MM.1S (cell line): ENCODE measurements around the gene COL18A1.

Experiments used
- DNase-seq: peaks from one replicate; pipeline ENCODE4 v3.0.0-alpha.2; 2015
- H2AFZ ChIP-seq: fragments of 300-600 bp; sonication (generic); 2 replicates; pipeline ENCODE4 v1.6.0; 2016; ENCODE audit warnings: antibody characterized with exemption, low read length
- H3F3A ChIP-seq: fragments of 300-600 bp; sonication (generic); 2 replicates; pipeline ENCODE4 v1.6.1; 2016; ENCODE audit warnings: mild to moderate bottlenecking, antibody characterized with exemption, low read length, moderate library complexity, mixed read lengths; ENCODE audit not compliant: insufficient read depth
- H3K27ac ChIP-seq: fragments of 300-600 bp; sonication (generic); 2 replicates; pipeline ENCODE4 v1.5.1; 2016; ENCODE audit warnings: mild to moderate bottlenecking, low read length
- H3K27me3 ChIP-seq: fragments of 300-600 bp; sonication (generic); replicated peaks from 2 replicates; pipeline ENCODE4 v1.6.0; 2016; ENCODE audit warnings: low read length; ENCODE audit not compliant: insufficient read depth
- H3K36me3 ChIP-seq: fragments of 300-600 bp; sonication (generic); replicated peaks from 2 replicates; pipeline ENCODE4 v1.6.1; 2016; ENCODE audit warnings: mild to moderate bottlenecking, low read length, mixed read lengths; ENCODE audit not compliant: insufficient read depth
- H3K4me1 ChIP-seq: fragments of 300-600 bp; sonication (generic); 2 replicates; pipeline ENCODE4 v1.6.1; 2016; ENCODE audit warnings: low read length, mixed read lengths
- H3K4me2 ChIP-seq: fragments of 300-600 bp; sonication (generic); 2 replicates; pipeline ENCODE4 v1.6.0; 2016; ENCODE audit warnings: low read depth, low read length
- H3K4me3 ChIP-seq: fragments of 300-600 bp; sonication (generic); 2 replicates; pipeline ENCODE4 v1.5.1; 2016; ENCODE audit warnings: low read length, mixed read lengths
- H3K79me2 ChIP-seq: fragments of 300-600 bp; sonication (generic); 2 replicates; pipeline ENCODE4 v1.6.1; 2016; ENCODE audit warnings: mixed run types, low read length, mixed read lengths
- H3K9ac ChIP-seq: fragments of 300-600 bp; sonication (generic); 2 replicates; pipeline ENCODE4 v1.6.1; 2016; ENCODE audit warnings: low read length, mixed read lengths
- H3K9me2 ChIP-seq: fragments of 300-600 bp; sonication (generic); replicated peaks from 2 replicates; pipeline ENCODE4 v1.6.1; 2016; ENCODE audit warnings: mild to moderate bottlenecking, low read length, mixed read lengths; ENCODE audit not compliant: insufficient read depth
- H3K9me3 ChIP-seq: fragments of 300-600 bp; sonication (generic); replicated peaks from 2 replicates; pipeline ENCODE4 v1.6.1; 2016; ENCODE audit warnings: mild to moderate bottlenecking, low read length, mixed read lengths; ENCODE audit not compliant: insufficient read depth
- H4K20me1 ChIP-seq: fragments of 300-600 bp; sonication (generic); 2 replicates; pipeline ENCODE4 v1.6.1; 2016; ENCODE audit warnings: mild to moderate bottlenecking, low read length, moderate library complexity, mixed read lengths; ENCODE audit not compliant: insufficient read depth
- CTCF ChIP-seq: fragments of 300-600 bp; sonication (generic); IDR thresholded peaks from 2 replicates; pipeline ENCODE4 v1.5.1; 2016; ENCODE audit warnings: antibody characterized with exemption, low read length, mixed read lengths
- EZH2 ChIP-seq: fragments of 300-600 bp; sonication (generic); optimal IDR thresholded peaks from 2 replicates; pipeline ENCODE3; 2017; ENCODE audit warnings: low read depth, mild to moderate bottlenecking, antibody characterized with exemption, low read length, mixed read lengths
- EZH2phosphoT487 ChIP-seq: fragments of 300-600 bp; sonication (generic); IDR thresholded peaks from 2 replicates; pipeline ENCODE4 v1.6.1; 2018; ENCODE audit warnings: antibody characterized with exemption, low read length

The COL18A1 gene

GRCh38 chr21:45451771-45452182, 46.8 kb downstream of the COL18A1 start:
- TF ChIP-seq CTCF (no peak), EZH2 (no peak), EZH2phosphoT487 (no peak)
- H3K9ac ChIP-seq, result no peak overlapping the region
- no peak overlapping the region for H3K4me3 ChIP-seq
- no peak overlapping the region for H2AFZ ChIP-seq
- no peaks in the 10 kb centered on the region for H3K9me2 ChIP-seq
- no peaks in the 10 kb centered on the region for H4K20me1 ChIP-seq
- H3K9me3 ChIP-seq, result no peaks in the 10 kb centered on the region
- no peaks in the 10 kb centered on the region for H3F3A ChIP-seq
- no peaks in the 10 kb centered on the region for H3K4me1 ChIP-seq
- H3K4me2 ChIP-seq, result no peak overlapping the region
- no peak for DNase-seq
- H3K27me3 ChIP-seq, result peaks cover 94% of the 10 kb centered on the region
- H3K27ac ChIP-seq, result no peak overlapping the region
- no peaks in the 10 kb centered on the region for H3K36me3 ChIP-seq
- H3K79me2 ChIP-seq, result no peaks in the 10 kb centered on the region

- Histone ChIP-seq H3K4me2 (no peak overlapping the region), H3K9me2 (no peaks in the 10 kb centered on the region), H3K36me3 (no peaks in the 10 kb centered on the region), H3K9ac (no peak overlapping the region), H2AFZ (no peak overlapping the region), H4K20me1 (no peaks in the 10 kb centered on the region), H3K9me3 (no peaks in the 10 kb centered on the region), H3K4me1 (no peaks in the 10 kb centered on the region), H3K27ac (no peak overlapping the region), H3K27me3 (peaks cover 95% of the 10 kb centered on the region), H3K79me2 (no peaks in the 10 kb centered on the region), H3F3A (no peaks in the 10 kb centered on the region), H3K4me3 (no peak overlapping the region)
- no peak for DNase-seq
- TF ChIP-seq EZH2phosphoT487 (no peak), EZH2 (no peak), CTCF (no peak)
Observed at GRCh38 chr21:45452696-45453307, 47.8 kb downstream of the COL18A1 start.

- H2AFZ ChIP-seq, result no peak overlapping the region
Observed at GRCh38 chr21:45453308-45453950, 48.5 kb downstream of the COL18A1 start.

More at GRCh38 chr21:45453308-45453950, 48.5 kb downstream of the COL18A1 start:
- H3F3A ChIP-seq, result no peaks in the 10 kb centered on the region
- H3K4me1 ChIP-seq, result no peaks in the 10 kb centered on the region
- no peak overlapping the region for H3K9ac ChIP-seq
- no peaks in the 10 kb centered on the region for H3K79me2 ChIP-seq
- H3K9me3 ChIP-seq, result no peaks in the 10 kb centered on the region
- no peaks in the 10 kb centered on the region for H3K9me2 ChIP-seq
- TF ChIP-seq EZH2phosphoT487 (no peak), CTCF (no peak), EZH2 (no peak)
- H3K4me2 ChIP-seq, result no peak overlapping the region
- no peak overlapping the region for H3K27ac ChIP-seq
- H4K20me1 ChIP-seq, result no peaks in the 10 kb centered on the region
- no peak overlapping the region for H3K4me3 ChIP-seq
- H3K27me3 ChIP-seq, result peaks cover 94% of the 10 kb centered on the region
- no peaks in the 10 kb centered on the region for H3K36me3 ChIP-seq
- no peak for DNase-seq
